ENCODE measurements around the gene KCNIP1. TPM values are rescaled to one million over a fixed set of nuclear protein-coding genes. Genes with fewer than 3 reads are reported as not detected.

The KCNIP1 gene
- total RNA-seq, 2 donors from 2014 or later, result not detected

GRCh38 chr5:170747851-170748250, 244.0 kb downstream of the KCNIP1 start:
- TF ChIP-seq, protein P1, sequence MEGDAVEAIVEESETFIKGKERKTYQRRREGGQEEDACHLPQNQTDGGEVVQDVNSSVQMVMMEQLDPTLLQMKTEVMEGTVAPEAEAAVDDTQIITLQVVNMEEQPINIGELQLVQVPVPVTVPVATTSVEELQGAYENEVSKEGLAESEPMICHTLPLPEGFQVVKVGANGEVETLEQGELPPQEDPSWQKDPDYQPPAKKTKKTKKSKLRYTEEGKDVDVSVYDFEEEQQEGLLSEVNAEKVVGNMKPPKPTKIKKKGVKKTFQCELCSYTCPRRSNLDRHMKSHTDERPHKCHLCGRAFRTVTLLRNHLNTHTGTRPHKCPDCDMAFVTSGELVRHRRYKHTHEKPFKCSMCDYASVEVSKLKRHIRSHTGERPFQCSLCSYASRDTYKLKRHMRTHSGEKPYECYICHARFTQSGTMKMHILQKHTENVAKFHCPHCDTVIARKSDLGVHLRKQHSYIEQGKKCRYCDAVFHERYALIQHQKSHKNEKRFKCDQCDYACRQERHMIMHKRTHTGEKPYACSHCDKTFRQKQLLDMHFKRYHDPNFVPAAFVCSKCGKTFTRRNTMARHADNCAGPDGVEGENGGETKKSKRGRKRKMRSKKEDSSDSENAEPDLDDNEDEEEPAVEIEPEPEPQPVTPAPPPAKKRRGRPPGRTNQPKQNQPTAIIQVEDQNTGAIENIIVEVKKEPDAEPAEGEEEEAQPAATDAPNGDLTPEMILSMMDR (conservative IDR thresholded peaks at IDR 0.05), result peak; percentile 90
- Mint-ChIP-seq H3K4me1 (peaks cover 8% of the 10 kb centered on the region), H3K36me3 (ENCODE audit: low read depth) (no peaks in the 10 kb centered on the region), H3K27ac (no peak overlapping the region), H3K9me3 (no peaks in the 10 kb centered on the region), H3K4me3 (no peak overlapping the region), H3K27me3 (ENCODE audit: insufficient read depth) (peaks cover 59% of the 10 kb centered on the region)
- Histone ChIP-seq H3K4me1 (ENCODE audit: control insufficient read depth, insufficient read depth, low read length) (no peaks in the 10 kb centered on the region), H3K27me3 (ENCODE audit: control insufficient read depth, insufficient read depth, low read length, poor library complexity, severe bottlenecking) (peaks cover 41% of the 10 kb centered on the region), H3K4me3 (ENCODE audit: low read length) (no peak overlapping the region), H3K9me3 (ENCODE audit: control insufficient read depth, low read length) (no peaks in the 10 kb centered on the region), H3K36me3 (ENCODE audit: control insufficient read depth, insufficient read depth, low read length) (no peaks in the 10 kb centered on the region), H3K27ac (ENCODE audit: low read depth, low read length) (no peak overlapping the region), H3K9ac (ENCODE audit: extremely low read depth, low read length, poor library complexity, severe bottlenecking) (no peak overlapping the region)
- WGBS, 2 experiments (ENCODE audit: insufficient coverage in 1 of 2, insufficient read length in 1 of 2), result 75 to 87% methylated on average over 2 to 10 of the region's 10 CpGs
- peak; percentile 91 for DNase-seq

GRCh38 chr5:170748951-170749471, 245.2 kb downstream of the KCNIP1 start:
- peak; percentile 49 for DNase-seq
- 75 to 86% methylated on average over 7 to 13 of the region's 13 CpGs for WGBS, 2 experiments (ENCODE audit: insufficient coverage in 1 of 2, insufficient read length in 1 of 2)
- Mint-ChIP-seq H3K4me1 (peaks cover 8% of the 10 kb centered on the region), H3K27me3 (ENCODE audit: insufficient read depth) (peaks cover 58% of the 10 kb centered on the region), H3K36me3 (ENCODE audit: low read depth) (no peaks in the 10 kb centered on the region), H3K4me3 (no peak overlapping the region), H3K9me3 (no peaks in the 10 kb centered on the region), H3K27ac (no peak overlapping the region)
- Histone ChIP-seq H3K9ac (ENCODE audit: extremely low read depth, low read length, poor library complexity, severe bottlenecking) (no peak overlapping the region), H3K9me3 (ENCODE audit: control insufficient read depth, low read length) (no peaks in the 10 kb centered on the region), H3K36me3 (ENCODE audit: control insufficient read depth, insufficient read depth, low read length) (no peaks in the 10 kb centered on the region), H3K4me3 (ENCODE audit: low read length) (no peak overlapping the region), H3K27me3 (ENCODE audit: control insufficient read depth, insufficient read depth, low read length, poor library complexity, severe bottlenecking) (peaks cover 33% of the 10 kb centered on the region), H3K27ac (ENCODE audit: low read depth, low read length) (no peak overlapping the region), H3K4me1 (ENCODE audit: control insufficient read depth, insufficient read depth, low read length) (no peaks in the 10 kb centered on the region)
- TF ChIP-seq, protein P1 (conservative IDR thresholded peaks at IDR 0.05), result no peak

- DNase-seq, result peak; percentile 20
- H3K36me3 Mint-ChIP-seq (ENCODE audit: low read depth), result peaks cover 2% of the 10 kb centered on the region
- no peaks in the 10 kb centered on the region for H3K4me1 ChIP-seq (ENCODE audit: control insufficient read depth, insufficient read depth, low read length)
- peaks cover 52% of the 10 kb centered on the region for H3K27me3 Mint-ChIP-seq (ENCODE audit: insufficient read depth)
- no peaks in the 10 kb centered on the region for H3K36me3 ChIP-seq (ENCODE audit: control insufficient read depth, insufficient read depth, low read length)
- no peak overlapping the region for H3K4me3 Mint-ChIP-seq
- H3K27me3 ChIP-seq (ENCODE audit: control insufficient read depth, insufficient read depth, low read length, poor library complexity, severe bottlenecking), result peaks cover 27% of the 10 kb centered on the region
- TF ChIP-seq, protein P1 (conservative IDR thresholded peaks at IDR 0.05), result no peak
- no peak overlapping the region for H3K4me3 ChIP-seq (ENCODE audit: low read length)
- no peaks in the 10 kb centered on the region for H3K9me3 ChIP-seq (ENCODE audit: control insufficient read depth, low read length)
- H3K4me1 Mint-ChIP-seq, result peaks cover 5% of the 10 kb centered on the region
- H3K27ac Mint-ChIP-seq, result no peak overlapping the region
- 92 to 94% methylated on average over 6 to 7 of the region's 7 CpGs for WGBS, 2 experiments (ENCODE audit: insufficient coverage in 1 of 2, insufficient read length in 1 of 2)
- no peak overlapping the region for H3K9ac ChIP-seq (ENCODE audit: extremely low read depth, low read length, poor library complexity, severe bottlenecking)
- no peaks in the 10 kb centered on the region for H3K9me3 Mint-ChIP-seq
- H3K27ac ChIP-seq (ENCODE audit: low read depth, low read length), result no peak overlapping the region
Observed at GRCh38 chr5:170749911-170750431, 246.2 kb downstream of the KCNIP1 start.
